Hematopoietic multipotent progenitor cell (in vitro differentiated cells): Measurements from ENCODE around the gene VAV3. TPM values are rescaled to one million over a fixed set of nuclear protein-coding genes. Genes with fewer than 3 reads are reported as not detected.
"Not testable (repeated sequence)": the region's sequence is repeated elsewhere in the genome, so short reads cannot be mapped to it uniquely, and the experiment has no call there.

Experiments
- DNase-seq, 3 donors: peaks; one replicate each; pipeline ENCODE4 v3.0.0-alpha.2; 2011 to 2015; ENCODE audit warnings: low read depth in 2 of 3, low spot score in 2 of 3
- total RNA-seq: library from RNA; depleted of rRNA; stranded (reverse); fragments of >200 nt; gene quantifications from one replicate; pipeline ENCODE4 v1.2.3, GENCODE V29; 2012

The VAV3 gene
- total RNA-seq, 1 donor: 30.7 TPM

DNA sequence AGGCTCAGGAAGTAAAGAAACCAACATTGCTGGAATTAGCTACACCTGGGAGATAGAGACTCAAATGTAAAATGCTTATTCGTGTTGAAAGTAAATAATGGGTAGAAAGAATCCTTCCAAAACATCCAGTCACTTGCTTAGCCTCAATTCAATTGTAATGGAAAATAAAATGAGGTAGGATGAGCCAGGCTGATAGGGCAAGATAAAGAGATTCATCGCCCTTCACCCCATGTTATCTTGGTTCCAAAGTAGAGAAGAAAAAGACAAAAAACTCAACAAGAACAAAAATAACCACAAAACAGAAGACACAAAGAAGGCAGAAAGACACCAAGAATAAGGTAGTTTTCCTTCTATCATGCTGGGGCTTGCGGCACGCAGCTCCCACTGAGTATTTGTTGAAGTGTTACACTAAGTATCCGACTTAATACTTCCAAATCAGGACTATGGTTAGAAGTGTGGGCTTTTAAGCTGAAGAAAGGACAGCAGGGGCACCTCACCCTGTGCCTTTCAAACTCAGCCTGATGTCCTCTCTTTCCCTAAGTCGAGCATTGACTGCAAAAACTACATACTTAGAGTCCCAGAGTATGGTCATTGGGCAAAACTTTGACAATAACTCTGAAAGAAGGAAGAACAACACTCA lies 202.1 kb downstream of the VAV3 start:
- no peak for DNase-seq

DNA sequence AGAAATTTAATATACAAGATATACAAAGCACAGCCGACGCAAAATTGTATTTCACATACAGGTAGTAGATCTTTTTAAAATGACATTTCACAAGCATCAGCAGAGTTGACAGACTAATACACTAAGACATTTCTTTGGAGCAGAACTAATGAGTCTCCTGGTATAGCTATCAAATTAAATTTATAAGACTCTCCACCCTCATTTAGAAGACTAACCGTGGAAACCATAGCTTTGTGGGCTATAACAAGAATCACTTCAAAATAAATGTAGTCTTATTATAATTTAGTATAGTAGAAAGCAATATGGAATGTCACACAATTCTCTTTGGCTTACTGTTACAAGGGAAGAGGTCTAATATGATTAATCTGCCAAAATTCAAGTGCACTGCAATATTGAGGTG lies 204.9 kb downstream of the VAV3 start:
- no peak for DNase-seq

DNA sequence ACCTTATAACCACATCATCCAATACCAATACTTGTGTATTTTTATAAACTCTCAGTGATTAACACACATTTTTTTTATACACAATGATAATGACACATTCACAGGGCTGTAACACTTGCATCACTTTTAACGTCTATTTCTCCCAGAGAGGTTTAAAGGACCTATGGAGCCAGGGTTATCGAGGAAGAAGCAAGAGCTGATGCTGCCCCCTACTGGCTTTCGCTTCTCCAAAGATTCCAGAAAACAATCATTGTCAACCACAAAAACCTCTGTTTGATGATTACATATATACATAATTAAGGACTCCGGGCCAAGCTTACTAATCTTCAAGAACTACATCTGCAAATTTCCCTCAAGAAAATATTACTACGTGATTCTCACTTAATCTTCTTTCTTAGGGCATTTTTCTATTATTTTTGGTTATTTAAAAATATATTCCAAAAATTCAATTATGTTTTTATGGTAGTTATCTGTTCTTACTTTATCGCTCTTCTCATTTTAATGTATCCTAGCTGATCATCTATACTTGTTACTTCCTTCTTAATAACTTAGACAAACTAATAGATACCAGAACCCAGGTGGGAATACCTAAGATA lies 214.5 kb downstream of the VAV3 start:
- peak in 2 of 3 donors; percentile 26 to 57 for DNase-seq

DNA sequence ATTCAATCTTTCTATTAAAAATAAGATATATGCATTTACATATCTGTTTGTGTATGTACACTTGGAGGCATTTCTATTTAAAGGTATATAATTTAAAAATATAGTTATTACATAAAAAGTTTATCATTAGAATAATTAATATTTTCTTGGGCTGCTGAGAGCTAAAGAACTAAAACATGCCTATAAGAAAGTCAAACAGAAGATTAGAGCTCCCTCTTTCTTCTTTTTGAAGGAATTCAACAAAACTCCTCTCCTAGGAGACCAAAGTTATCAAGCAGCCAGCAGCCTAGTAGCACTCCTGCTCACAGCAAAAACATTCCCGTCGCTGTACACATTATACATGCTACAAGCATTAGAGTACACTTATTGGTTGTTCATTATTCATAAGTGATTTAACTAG lies 216.4 kb downstream of the VAV3 start:
- peak in 1 of 3 donors; percentile 10 for DNase-seq

DNA sequence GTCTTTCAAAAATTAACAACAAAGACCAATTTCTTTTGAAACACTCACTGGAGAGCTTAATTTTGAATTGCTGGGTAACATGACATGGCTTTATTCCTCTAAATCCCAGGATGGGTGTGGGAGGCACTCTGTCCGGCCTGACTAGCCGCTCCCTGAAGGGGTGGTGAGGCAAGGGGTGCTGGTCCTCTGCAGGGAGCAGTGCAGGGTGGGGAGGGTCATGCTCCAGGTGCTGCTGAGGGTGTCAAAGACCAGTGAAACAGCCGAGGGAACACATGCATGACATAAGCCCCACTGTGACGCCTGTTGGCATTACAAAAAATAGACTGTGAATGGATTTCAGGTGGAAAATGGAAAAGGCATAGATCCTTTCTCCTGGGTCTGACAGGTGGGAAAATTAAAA lies 223.7 kb downstream of the VAV3 start:
- DNase-seq: no peak

DNA sequence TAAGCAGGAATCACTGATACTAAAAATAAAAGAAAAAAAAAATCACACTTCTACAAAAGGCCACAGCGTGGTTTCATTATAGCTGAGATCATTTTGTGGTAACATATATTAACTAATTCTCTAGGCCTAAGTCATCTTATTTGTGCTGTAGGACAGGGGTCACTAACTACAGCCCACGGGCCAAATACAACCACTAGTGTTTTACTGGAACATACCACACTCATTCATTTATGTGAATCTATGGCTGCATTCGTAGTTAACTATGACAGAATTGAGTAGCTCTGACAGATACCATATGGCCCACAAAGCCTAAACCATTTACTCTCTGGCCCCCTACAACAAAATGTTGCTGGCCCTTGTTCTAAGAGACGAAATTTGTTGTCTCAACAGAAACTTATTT lies 224.4 kb downstream of the VAV3 start:
- no peak for DNase-seq

DNA sequence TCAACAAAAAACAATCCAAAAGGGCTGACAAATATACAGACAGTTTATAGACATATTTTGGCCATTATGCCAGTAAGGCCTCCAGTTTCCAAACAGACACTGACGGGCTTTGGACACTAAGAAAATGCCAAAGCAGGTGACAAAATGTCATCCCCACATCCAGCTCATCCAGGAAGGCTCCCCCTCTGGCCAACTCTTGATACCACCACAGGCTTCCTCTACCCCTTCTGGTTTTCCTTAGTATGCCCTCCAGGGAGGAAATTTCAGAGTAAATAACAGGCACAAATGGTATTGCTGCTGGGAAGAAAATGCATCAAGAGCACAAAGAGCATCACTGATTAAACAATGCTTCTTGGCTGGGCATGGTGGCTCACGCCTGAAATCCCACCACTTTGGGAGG lies 225.3 kb downstream of the VAV3 start:
- DNase-seq: no peak

DNA sequence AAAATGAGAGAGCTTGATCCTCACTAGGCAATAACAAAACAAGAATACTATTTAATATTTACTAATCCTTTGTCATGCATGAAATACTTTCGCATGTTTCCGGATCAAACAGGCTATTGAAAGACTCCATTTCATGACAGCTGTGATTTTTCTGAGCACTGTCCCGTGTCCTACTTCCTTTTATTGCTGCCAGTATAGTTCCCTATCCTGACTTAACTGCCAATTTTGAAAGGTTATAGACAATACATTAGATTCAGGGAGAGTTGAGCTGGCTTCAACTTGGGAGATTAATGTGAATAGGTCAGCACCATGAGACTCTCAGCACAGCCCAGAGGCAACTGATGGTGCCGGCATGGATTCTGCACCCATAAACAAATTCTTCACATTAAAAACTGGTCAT lies 225.8 kb downstream of the VAV3 start:
- no peak for DNase-seq

DNA sequence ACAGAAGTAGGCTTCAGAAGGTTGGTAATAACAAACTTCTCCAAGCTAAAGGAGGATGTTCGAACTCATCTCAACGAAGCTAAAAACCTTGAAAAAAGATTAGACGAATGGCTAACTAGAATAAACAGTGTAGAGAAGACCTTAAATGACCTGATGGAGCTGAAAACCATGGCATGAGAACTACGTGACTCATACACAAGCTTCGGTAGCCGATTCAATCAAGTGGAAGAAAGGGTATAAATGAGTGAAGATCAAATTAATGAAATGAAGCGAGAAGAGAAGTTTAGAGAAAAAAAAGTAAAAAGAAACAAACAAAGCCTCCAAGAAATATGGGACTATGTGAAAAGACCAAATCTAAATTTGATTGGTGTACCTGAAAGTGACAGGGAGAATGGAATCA lies 231.6 kb downstream of the VAV3 start:
- not testable (repeated sequence) for DNase-seq

DNA sequence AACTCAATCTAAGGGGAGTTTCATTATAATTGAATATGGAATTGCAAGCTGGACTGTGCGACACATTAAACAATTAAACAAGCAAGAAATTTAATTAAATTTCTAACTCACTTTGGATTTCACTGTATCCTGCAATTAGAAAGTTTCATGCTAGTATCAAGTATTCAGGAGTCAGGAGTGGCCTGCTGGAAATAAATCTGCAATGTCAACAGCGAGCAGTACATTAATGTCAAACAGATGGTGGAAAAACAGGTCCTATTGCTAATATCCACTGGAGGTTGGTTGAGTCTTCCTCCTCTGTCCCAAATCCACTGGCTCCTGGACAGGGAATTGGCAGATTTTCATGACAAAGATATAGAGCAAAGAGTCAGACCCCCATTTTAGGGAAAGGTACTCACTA lies 237.1 kb downstream of the VAV3 start:
- DNase-seq: no peak

DNA sequence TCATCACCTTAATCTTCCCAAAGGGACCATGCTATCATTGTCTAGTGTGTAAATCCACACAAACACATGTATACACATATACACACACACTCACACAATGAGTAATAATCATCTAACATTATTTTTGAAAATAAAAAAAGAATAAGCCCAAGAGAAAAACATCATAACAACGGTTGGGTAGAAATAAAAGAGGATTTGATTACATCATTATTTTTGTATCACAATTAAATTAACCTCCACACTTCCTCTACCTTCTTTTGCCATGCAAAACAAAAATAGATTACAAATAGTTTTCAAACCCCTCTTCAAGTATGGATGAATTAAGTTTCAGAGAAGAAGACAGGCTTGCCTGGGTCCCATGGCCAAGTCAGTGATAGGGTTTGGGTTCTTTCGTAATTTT lies 238.1 kb downstream of the VAV3 start:
- DNase-seq: no peak

DNA sequence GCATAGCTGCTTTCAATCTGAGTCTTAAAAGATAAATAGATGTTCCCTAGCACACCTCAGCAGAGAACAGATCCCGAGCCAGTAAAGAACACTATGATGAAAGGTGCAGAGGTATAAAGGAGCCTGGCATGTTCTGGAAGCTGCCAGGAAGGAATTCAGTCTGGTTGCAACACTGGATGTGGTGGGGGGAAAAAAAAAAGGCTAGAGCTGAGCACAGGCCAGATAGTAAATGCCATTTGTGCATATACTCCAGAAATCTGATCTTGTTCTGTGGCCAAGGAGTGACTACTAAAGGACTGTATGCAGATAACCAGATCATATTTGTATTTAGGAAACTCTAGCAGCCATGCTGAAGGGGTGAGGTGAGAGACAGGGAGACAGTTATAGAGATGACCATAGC lies 240.3 kb downstream of the VAV3 start:
- no peak for DNase-seq

DNA sequence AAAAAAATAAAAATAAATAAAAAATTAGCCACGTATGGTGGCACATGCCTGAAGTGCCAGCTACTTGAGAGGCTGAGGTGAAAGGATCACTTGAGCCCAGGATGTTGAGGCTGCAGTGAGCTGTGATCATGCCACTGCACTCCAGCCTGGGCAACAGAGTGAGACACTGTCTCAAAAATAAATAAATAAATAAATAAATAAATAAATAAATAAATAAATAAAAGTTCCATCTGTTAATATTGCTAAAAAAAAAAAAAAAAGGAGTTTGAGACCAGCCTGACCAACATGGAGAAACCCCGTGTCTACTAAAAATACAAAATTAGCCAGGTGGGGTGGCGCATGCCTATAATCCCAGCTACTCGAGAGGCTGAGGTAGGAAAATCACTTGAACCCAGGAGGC lies 244.8 kb downstream of the VAV3 start:
- DNase-seq: not testable (repeated sequence)

DNA sequence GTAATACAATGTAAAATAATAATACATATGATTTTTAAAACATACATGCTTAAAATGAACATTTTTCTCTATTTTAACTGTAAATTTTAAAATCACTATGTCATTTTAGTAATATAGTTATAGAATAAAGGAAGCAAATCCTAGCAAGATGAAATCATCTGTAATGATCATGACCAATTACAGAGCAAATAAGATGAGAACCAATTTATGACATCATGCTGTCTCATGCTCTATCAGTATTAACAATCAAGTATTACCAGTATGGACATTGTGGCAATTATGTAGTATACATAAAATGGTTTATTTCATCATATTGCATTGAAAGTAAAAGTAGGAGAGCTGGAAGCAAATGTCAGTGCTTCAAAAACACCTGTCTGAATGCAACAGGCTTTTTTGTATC lies 255.0 kb downstream of the VAV3 start:
- no peak for DNase-seq

DNA sequence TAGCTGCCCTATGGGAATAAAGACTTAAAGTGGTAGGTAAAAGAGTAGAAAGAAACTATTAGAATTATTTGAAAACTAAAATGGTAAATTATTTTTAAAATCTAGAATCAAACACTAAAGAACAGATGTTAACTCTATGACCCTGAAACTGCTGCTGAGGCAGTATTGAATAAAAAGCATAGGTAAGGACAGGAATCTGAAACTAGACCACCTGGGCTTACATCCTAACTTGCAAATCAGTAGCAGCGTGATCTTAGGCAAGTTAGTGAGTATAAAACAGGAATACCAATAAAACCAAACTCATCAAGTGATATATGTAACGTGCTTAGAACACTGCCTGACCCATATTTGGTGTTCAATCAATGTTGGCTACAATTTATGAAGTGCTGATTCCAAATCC lies 257.9 kb downstream of the VAV3 start:
- DNase-seq: no peak

DNA sequence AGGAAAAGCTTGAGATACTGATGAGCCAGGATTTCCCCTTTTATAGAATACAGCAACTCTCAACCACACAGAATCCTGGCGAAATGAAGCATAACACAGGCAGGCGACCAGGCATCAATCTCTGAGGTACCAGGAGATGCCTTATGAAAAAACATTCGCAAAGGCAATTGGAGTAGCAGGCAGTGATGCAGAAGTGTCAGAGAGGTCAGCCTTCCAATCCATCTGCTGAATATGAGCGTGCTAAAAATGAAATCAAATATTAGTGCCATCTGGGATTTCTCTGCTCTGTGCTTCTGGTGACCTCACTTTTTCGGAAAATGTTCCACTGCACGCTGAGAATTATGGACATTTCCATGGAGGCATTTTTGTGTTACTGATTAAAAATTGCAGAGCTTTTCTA lies 258.8 kb downstream of the VAV3 start:
- no peak for DNase-seq

DNA sequence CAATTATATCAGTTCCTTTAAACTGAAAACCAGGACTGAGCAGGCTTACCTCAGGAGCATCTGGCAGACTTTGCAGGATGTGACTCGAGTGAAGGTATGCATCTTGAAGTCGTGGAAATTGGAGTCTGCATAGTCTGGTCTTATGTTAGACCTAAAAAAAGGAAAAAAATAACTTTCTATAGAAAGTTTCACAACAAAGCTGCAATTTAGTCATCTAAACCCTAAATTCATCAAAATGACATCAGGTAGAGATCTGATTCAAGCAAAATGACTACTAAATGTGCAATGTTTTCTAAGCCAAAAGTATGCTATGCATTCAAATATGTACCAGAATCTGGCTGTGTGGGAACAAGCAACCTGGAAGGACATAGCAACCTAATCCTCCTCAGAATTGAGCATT lies 260.1 kb downstream of the VAV3 start:
- DNase-seq: no peak

DNA sequence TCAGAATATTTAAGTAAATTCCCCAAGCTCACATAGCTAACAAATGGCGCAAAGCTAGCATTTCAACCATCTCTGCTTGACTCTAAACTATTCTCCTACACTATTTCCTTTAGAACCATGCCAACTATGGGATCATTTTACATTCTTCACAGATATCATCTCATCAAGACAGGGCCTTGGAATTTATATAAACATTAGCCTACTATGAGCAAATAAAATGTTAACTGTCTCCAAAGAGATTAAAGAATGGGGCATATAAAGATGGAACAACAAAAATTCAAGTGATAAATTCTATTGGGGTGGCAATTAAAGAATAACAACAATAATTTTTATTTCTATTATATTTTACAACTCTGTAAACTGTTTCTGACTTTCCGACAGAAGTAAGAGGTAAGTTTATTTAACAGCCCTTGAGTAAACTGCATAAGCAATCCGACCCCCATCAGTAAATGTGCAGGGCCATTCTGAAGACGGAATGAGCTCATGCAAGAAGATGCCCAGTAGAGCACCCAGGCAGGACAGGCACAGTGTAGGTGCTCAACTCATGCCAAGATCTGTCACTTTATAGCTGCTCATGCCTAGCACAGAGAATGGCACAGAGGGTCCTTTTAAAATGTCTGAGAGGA lies 261.9 kb downstream of the VAV3 start:
- no peak for DNase-seq

DNA sequence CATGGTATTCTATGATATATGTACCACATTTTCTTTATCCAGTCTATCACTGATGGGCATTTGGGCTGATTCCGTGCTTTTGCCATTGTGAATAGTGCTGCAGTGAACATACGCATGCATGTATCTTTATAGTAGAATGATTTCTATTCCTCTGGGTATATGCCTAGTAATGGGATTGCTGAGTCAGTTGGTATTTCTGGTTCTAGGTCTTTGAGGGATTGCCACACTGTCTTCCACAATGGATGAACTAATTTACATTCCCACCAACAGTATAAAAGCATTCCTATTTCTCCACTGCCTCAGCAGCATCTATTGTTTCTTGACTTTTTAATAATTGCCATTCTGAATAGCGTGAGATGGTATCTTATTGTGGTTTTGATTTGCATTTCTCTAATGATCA lies 264.3 kb downstream of the VAV3 start:
- not testable (repeated sequence) for DNase-seq

DNA sequence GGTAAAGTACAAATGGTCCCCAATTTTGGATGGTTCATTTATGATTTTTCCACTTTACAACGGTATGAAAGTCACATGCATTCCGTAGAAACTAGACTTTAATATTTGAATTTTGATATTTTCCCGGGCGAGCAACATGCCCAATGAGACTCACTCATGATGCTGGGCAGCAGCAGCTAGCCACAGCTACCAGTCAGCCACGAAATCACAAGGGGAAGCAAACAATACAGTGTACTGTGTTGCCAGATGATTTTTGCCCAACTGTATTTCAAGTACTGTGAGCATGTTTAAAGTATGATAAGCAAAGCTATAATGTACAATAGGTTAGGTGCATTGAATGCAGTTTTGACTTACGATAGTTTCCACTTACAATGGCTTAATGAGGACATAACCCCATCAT lies 266.8 kb downstream of the VAV3 start:
- DNase-seq: no peak

DNA sequence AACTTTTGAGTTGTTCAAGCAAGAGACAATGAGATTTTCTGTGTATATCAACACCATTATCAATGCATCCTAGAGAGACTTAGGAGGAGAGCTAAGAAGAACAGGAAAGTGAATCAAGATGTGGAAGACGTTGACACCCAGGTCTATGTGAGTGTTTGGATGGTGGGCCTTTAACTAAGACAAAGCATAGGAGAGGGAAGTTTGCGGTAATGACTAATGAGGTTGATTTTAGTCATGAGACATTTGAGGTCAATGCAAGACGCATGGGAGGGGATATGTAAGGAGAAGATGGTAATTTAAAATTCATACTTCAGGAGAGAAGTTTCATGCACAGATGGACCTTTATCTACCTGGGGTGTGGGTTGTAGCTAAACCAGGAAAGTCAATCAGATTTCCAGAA lies 269.6 kb downstream of the VAV3 start:
- DNase-seq: no peak

DNA sequence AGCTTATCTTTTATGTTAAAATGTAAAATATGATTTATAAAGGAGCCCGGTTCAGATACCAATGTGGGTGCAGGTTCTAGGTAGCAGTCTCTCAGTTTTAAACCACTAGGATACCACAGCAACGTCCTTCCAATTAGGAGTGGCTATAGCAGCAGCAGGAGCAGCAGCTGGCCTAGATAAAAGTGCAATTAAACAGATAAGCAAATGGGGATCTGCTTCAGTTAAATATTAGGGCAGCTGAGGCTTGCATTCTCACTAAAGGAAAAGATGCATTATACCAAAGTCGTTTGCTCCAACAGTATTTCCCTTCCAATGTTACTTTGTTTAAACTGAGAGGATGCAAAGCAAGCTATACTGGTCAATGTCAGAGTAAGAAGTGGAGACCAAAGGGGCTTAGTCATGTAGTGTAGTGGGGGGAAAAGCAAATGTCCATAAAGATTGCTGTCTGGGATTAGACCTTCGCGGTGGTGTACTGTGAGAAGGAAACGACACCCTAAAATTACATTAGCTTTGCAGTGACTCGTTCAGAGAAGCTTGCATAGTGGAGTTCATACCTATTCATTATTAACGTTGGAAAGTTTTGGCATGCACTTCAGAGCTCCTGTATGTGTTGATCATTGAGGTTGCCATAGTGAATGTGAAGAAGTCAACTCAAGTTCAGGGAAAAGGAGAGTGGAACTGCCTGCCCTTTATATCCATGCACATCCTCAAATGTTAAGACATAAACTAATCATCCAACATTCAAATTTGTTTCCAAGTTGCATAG lies 272.2 kb downstream of the VAV3 start:
- DNase-seq: no peak
